A549 (cell line): ENCODE data around the gene IPO9. TPM values are rescaled to one million over a fixed set of nuclear protein-coding genes. Genes with fewer than 3 reads are reported as not detected.

ENCODE experiments used
- ATAC-seq, 2 experiments: fragments of 200-7000 bp in 1 of 2; fragments of >200 bp in 1 of 2; cut with Nextera tagmentation in 1 of 2; cut with Tn5 transposase in 1 of 2; 3 replicates each; pipeline versions ENCODE4 v1.8.0 to v1.9.1; 2018 to 2020; ENCODE audit warnings: mild to moderate bottlenecking in 1 of 2, moderate library complexity in 1 of 2
- CTCF ChIA-PET: fragments of 300-600 bp; sonication (Branson Sonifier 250); formaldehyde crosslinking; extraction: SDS; loops from one replicate; lab custom pipeline; 2021; ENCODE audit warnings: antibody characterized with exemption, inconsistent platforms; lab: Yijun Ruan, JAX
- POLR2A ChIA-PET: fragments of 350-600 bp; formaldehyde crosslinking; extraction: SDS; loops from one replicate; lab custom pipeline; 2021; ENCODE audit warnings: antibody characterized with exemption, inconsistent platforms; lab: Yijun Ruan, JAX
- DNase-seq, 2 experiments: peaks; one replicate each; pipeline versions ENCODE4 v3.0.0 to v3.0.0-alpha.2; 2011 to 2016; ENCODE audit warnings: low read depth in 1 of 2, low spot score in 1 of 2
- FAIRE-seq: peaks from 2 replicates; lab custom pipeline; 2011; peaks lifted over from hg19 to GRCh38; lab: Jason Lieb, UNC
- H3K27ac ChIP-seq, 2 experiments: fragments of >200 bp; sonication (Bioruptor Twin); formaldehyde crosslinking; 3 replicates each; pipeline ENCODE4 v1.5.1; 2016 to 2017
- H3K4me1 ChIP-seq: fragments of >200 bp; sonication (Bioruptor Twin); formaldehyde crosslinking; 3 replicates; pipeline ENCODE4 v1.6.1; 2016
- H3K4me2 ChIP-seq: fragments of >200 bp; sonication (Bioruptor Twin); formaldehyde crosslinking; 3 replicates; pipeline ENCODE4 v1.6.1; 2016
- H3K4me3 ChIP-seq: fragments of >200 bp; sonication (Bioruptor Twin); formaldehyde crosslinking; 3 replicates; pipeline ENCODE4 v1.5.1; 2016
- H3K9me3 ChIP-seq: fragments of >200 bp; sonication (Bioruptor Twin); formaldehyde crosslinking; 3 replicates; pipeline ENCODE4 v1.6.1; 2016
- CBX8 ChIP-seq: fragments of 200-600 bp; sonication (generic); IDR thresholded peaks from 2 replicates; pipeline ENCODE4 v1.6.1; 2016
- EP300 ChIP-seq, 2 experiments: fragments of >200 bp; sonication (Bioruptor Twin); formaldehyde crosslinking; IDR thresholded peaks; 2 replicates in 1 of 2; 3 replicates in 1 of 2; pipeline ENCODE4 v1.6.1; 2016 to 2017
- FOSL2 ChIP-seq, 2 experiments: fragments of 450-650 bp in 1 of 2; fragments of >200 bp in 1 of 2; sonication (Bioruptor Twin) in 1 of 2; formaldehyde crosslinking; IDR thresholded peaks; 2 replicates each; pipeline versions ENCODE4 v1.5.0 to v1.6.1; 2016 to 2020; ENCODE audit warnings: mild to moderate bottlenecking in 1 of 2, moderate library complexity in 1 of 2
- HES2 ChIP-seq: fragments of >200 bp; sonication (Bioruptor Twin); formaldehyde crosslinking; IDR thresholded peaks from 2 replicates; pipeline ENCODE4 v1.6.1; 2016
- HEYL ChIP-seq: fragments of 250-450 bp; sonication (Bioruptor Pico); IDR thresholded peaks from 2 replicates; pipeline ENCODE4 v1.8.0; 2021; ENCODE audit warnings: mild to moderate bottlenecking, moderate library complexity
- HOXB5 ChIP-seq: fragments of 250-450 bp; sonication (Bioruptor Pico); IDR thresholded peaks from 2 replicates; pipeline ENCODE4 v1.5.0; 2020; ENCODE audit warnings: mild to moderate bottlenecking, moderate library complexity
- JUN ChIP-seq, 2 experiments: fragments of >200 bp; sonication (Bioruptor Twin); formaldehyde crosslinking; IDR thresholded peaks; 2 replicates in 1 of 2; 3 replicates in 1 of 2; pipeline ENCODE4 v1.6.1; 2016 to 2017
- JUNB ChIP-seq: fragments of >200 bp; sonication (Bioruptor Twin); formaldehyde crosslinking; IDR thresholded peaks from 2 replicates; pipeline ENCODE4 v1.6.1; 2016
- MAFK ChIP-seq: fragments of 450-650 bp; IDR thresholded peaks from 2 replicates; pipeline ENCODE4 v1.6.1; 2014; ENCODE audit not compliant: partially characterized antibody
- MAX ChIP-seq: IDR thresholded peaks from 2 replicates; pipeline ENCODE4 v1.6.1; 2012
- PHF8 ChIP-seq: fragments of 200-600 bp; sonication (generic); IDR thresholded peaks from 2 replicates; pipeline ENCODE4 v1.6.1; 2016; ENCODE audit warnings: low read depth, mild to moderate bottlenecking, antibody characterized with exemption, moderate library complexity, borderline replicate concordance
- POLR2A ChIP-seq: IDR thresholded peaks from 2 replicates; pipeline ENCODE4 v1.6.1; 2012; ENCODE audit warnings: mild to moderate bottlenecking, low read length
- REST ChIP-seq: fragments of 200-600 bp; sonication (generic); IDR thresholded peaks from 2 replicates; pipeline ENCODE4 v1.6.1; 2016; ENCODE audit warnings: antibody characterized with exemption, mild to moderate bottlenecking, moderate library complexity
- RNF2 ChIP-seq: fragments of 200-600 bp; sonication (generic); IDR thresholded peaks from 2 replicates; pipeline ENCODE4 v1.6.1; 2016; ENCODE audit warnings: low read depth, mild to moderate bottlenecking, antibody characterized with exemption, moderate library complexity, borderline replicate concordance
- TFCP2L1 ChIP-seq: fragments of 250-450 bp; sonication (Bioruptor Pico); IDR thresholded peaks from 2 replicates; pipeline ENCODE4 v1.5.0; 2021; ENCODE audit warnings: mild to moderate bottlenecking
- WGBS: methylation state at CpG from one replicate; pipeline ENCODE4 v1.1.6; 2017; ENCODE audit errors: missing lambda C conversion rate; 5-methylcytosine and 5-hydroxymethylcytosine counted together
- polyA plus RNA-seq, 4 experiments: library from polyadenylated mRNA; depleted of rRNA in 3 of 4; stranded (reverse); fragments of >200 nt; fragmentation: RNase III in 1 of 4; extraction: RNeasy Plus Mini Kit Qiagen cat#74134 plus additional on column Dnase treatment in 1 of 4; gene quantifications; 2 replicates in 3 of 4; 3 replicates in 1 of 4; pipeline ENCODE4 v1.2.3, GENCODE V29; 2011 to 2017

Gene IPO9
- polyA plus RNA-seq, 2 of the 4 experiments (the other 2 are of a cell fraction): 40.1 to 77.5 TPM

GRCh38 chr1:201889090-201889968 lies 60.4 kb downstream of the IPO9 start:
- peak overlapping the region; percentile 81 to 94 for H3K27ac ChIP-seq
- FAIRE-seq (no peak), ATAC-seq (no peak), DNase-seq (no peak)
- CTCF ChIA-PET: interaction anchor here (0.6 to 17.1 kb wide), 7 partner anchors 9 to 352 kb away, joined by 3 to 855 read pairs (median 3); partner anchors contain the start of gene RNPEP
- peaks cover 28% of the 10 kb centered on the region for H3K4me1 ChIP-seq
- H3K9me3 ChIP-seq: no peaks in the 10 kb centered on the region
- peak overlapping the region; percentile 67 for H3K4me3 ChIP-seq
- peak overlapping the region; percentile 92 for H3K4me2 ChIP-seq
- POLR2A ChIA-PET: interaction anchor here (1.3 kb wide), 1 partner anchor 9 kb away, joined by 3 read pairs; no protein-coding TSS in a partner anchor
- 57% methylated on average over 24 of the region's 33 CpGs for WGBS
- TF ChIP-seq REST (no peak), POLR2A (no peak), FOSL2 (IDR thresholded peaks at IDR 0.05) (no peak), FOSL2 (CRISPR knock-in tag; IDR thresholded peaks at IDR 0.05) (no peak), PHF8 (no peak), MAX (no peak), HES2 (no peak), HOXB5 (CRISPR knock-in tag) (no peak), RNF2 (no peak), JUNB (no peak), JUN (IDR thresholded peaks at IDR 0.05) (no peak), HEYL (CRISPR knock-in tag) (no peak), TFCP2L1 (CRISPR knock-in tag) (no peak)

- FAIRE-seq: no peak
- ChIA-PET CTCF (interaction anchor here (0.6 to 17.1 kb wide), 7 partner anchors 10 to 353 kb away, joined by 3 to 855 read pairs (median 124); partner anchors contain the start of genes RNPEP and TIMM17A), POLR2A (no interaction called here)
- peaks cover 19% of the 10 kb centered on the region for H3K4me1 ChIP-seq
- no peak for DNase-seq
- H3K9me3 ChIP-seq: no peaks in the 10 kb centered on the region
- H3K4me3 ChIP-seq: no peak overlapping the region
- WGBS: 92% methylated on average over 7 of the region's 7 CpGs
- no peak overlapping the region for H3K27ac ChIP-seq
- no peak overlapping the region for H3K4me2 ChIP-seq
- TF ChIP-seq EP300 (IDR thresholded peaks at IDR 0.05) (no peak), HOXB5 (CRISPR knock-in tag) (no peak), CBX8 (no peak), RNF2 (no peak), MAFK (no peak), REST (no peak)
- ATAC-seq: no peak
Observed at GRCh38 chr1:201890223-201890622, 61.3 kb downstream of the IPO9 start.
